GM21360 (cell line): Measurements from ENCODE around the gene STYXL1.
A peak's percentile ranks its signal among the peaks of the same experiment; 100 is the strongest.
"Not testable (repeated sequence)": the region's sequence is repeated elsewhere in the genome, so short reads cannot be mapped to it uniquely, and the experiment has no call there.

Experiments used
- ATAC-seq: cut with Tn5 transposase; IDR thresholded peaks from one replicate; pipeline ENCODE4 v1.9.1; 2021; ENCODE audit warnings: mild to moderate bottlenecking, moderate library complexity; ENCODE audit not compliant: unreplicated experiment

The STYXL1 gene

GRCh38 chr7:76047811-76048667 lies at the start of gene STYXL1, which contains the start of gene MDH2:
Gene STYXL1, minus strand, starts transcription at chr7:76048000. Its CDS starts 17,477 bp downstream, at chr7:76030523.
Gene MDH2, plus strand, starts transcription at chr7:76048106. Its CDS starts 55 bp downstream, at chr7:76048161.
- ATAC-seq = peak; percentile 85

GRCh38 chr7:76095908-76096307 lies 48.1 kb upstream of the STYXL1 start:
- no peak for ATAC-seq

GRCh38 chr7:76094326-76094725 lies 46.5 kb upstream of the STYXL1 start:
- ATAC-seq = not testable (repeated sequence)

- ATAC-seq = not testable (repeated sequence)
Observed at GRCh38 chr7:76093531-76093930, 45.7 kb upstream of the STYXL1 start.

- no peak for ATAC-seq
Observed at GRCh38 chr7:76091506-76091905, 43.7 kb upstream of the STYXL1 start.

DNA sequence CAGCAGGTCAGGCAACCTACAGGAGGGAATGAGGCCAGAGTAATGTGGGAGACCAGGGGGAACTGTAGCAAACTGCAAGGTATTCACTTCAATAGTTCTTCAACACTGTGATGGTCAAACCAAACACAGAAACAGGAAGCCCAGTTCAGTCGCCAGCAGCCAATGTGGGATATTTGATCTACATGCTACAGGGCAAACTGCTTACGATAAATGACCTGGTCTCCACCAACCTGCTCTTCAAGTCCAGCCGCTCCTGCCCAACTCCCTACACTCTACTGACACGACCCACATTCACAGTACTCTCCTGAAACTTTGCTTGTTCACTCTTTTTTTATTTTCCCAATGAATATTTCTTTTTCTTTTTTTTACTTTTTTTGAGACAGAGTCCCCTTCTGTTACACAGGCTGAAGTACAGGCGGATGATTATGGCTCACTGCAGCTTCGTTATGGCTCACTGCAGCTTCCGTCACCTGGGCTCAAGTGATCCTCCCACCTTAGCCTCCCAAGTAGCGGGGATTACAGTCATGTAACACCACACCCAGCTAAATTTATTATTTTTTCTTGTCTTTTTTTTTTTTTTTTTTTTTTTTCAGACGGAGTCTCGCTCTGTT lies 42.2 kb upstream of the STYXL1 start:
- no peak for ATAC-seq

DNA sequence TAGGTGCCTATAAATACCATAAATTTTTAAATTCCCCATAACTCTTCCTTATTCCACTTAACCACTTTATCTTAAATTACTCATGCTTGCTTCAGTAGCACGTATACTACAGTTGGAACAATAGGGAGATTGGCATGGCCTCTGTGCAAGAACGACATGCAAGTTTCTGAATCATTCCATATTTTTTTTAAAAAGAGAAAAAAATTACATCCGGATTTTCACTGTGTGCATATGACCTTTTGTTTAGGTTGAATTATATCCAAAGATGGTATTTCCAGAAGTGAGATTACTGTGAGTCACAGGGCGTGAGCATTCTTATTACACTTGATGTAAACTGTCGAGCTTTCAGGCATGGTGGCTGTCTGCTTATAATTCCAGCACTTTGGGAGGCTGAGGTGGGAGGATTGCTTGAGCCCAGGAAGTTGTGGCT lies 39.6 kb upstream of the STYXL1 start:
- not testable (repeated sequence) for ATAC-seq

DNA sequence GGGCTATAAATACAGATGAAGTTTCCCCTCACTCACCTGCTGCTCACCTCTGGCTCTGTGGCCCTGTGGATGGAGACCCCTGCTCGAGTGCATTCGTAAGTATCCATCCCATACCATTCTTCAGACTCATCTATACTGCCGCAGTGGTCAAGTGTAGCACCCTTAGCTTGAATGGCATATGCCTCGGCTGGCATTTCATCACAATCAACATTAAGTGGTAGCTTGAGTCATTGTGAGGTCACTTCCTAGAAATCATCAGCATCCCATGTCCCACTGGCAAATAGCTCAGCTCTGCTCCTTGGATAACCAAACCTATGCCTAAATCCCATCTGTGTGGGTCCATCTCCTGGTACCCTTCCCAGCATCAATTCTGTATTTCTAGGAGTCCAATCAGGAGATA lies 38.3 kb upstream of the STYXL1 start:
- ATAC-seq = no peak

DNA sequence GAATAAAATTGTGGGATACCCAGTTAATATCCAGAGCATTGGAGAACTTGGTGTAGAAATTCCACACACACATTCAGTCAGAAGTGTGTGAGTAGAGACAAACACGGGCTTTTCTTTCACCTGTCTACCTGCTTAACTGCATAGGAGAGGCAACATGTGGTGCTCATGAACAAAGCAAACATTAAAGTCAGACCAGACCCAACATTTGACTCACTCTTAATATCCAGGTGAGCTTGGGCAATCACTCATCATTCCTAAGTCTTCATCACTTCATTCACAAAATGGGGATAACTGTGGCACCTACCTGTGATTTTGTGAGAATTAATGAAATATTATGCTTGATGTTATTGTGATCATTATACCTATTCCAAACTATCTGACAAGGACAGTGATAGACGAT lies 36.3 kb upstream of the STYXL1 start:
- ATAC-seq = not testable (repeated sequence)

DNA sequence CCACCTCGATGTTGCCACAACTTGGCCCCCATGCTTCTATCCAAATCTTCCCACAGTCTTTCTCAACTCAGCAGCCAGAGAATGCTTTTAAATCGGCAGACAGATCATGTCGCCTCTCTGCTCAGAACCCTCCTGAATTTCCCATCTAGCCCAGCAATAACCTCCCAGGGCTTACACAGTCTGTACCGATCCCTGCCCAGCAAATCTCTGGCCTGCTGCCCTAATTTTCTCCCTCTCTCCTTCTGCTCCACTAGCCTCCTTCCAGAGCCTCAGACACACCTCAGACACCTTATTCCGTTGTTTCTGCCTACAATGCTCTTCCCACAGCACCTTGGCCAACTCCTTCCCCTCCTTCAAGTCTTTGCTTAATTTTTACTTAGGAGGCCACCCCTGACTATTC lies 32.4 kb upstream of the STYXL1 start:
- no peak for ATAC-seq

GRCh38 chr7:76077435-76077834 lies 29.6 kb upstream of the STYXL1 start:
- ATAC-seq = no peak

GRCh38 chr7:76076995-76077394 lies 29.2 kb upstream of the STYXL1 start:
- ATAC-seq = no peak

DNA sequence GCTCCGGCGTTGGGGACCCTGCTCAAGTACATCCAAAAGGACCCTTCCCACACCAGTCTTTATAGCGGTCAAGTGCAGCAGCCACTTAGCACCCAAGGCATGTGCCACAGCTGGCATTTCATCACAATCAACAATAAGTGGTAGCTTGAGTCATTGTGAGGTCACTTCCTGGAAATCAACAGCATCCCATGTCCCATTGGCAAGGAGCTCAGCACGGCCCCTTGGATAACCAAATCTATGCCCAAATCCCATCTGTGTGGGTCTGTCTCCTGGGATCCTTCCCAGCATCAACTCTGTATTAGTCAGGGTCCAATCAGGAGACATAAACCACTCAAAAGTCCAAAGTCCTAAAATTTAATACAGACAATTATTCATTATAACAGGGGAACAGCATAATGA lies 27.2 kb upstream of the STYXL1 start:
- no peak for ATAC-seq

- ATAC-seq = no peak
Observed at GRCh38 chr7:76074306-76074971, 26.6 kb upstream of the STYXL1 start.

- ATAC-seq = no peak
Observed at GRCh38 chr7:76073335-76073990, 25.7 kb upstream of the STYXL1 start.

- no peak for ATAC-seq
Observed at GRCh38 chr7:76072243-76073148, 24.7 kb upstream of the STYXL1 start.

- ATAC-seq = no peak
Observed at GRCh38 chr7:76071316-76072242, 23.8 kb upstream of the STYXL1 start.

DNA sequence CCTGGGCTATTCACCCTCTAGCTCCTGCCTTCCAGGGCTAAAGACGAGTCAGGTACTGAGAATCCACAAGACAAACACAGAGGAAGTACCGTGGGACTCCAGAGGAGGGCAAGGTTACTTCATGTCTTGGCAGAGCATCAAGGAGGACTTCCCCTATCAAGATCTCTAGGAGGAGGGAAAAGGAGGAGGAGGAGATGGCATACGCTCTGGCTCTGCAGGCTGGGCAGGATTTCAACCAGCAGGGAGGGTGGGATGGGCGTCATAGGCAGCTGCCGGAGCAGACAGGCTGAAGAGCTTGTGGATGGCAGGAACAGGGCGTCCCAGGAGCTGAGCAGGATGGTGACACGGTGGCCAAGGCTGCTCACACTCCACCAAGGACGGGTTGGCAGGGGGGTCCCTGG lies 21.4 kb upstream of the STYXL1 start:
- no peak for ATAC-seq
